ENCODE results near the gene LFNG. TPM values are rescaled to one million over a fixed set of nuclear protein-coding genes. Genes with fewer than 3 reads are reported as not detected.

The LFNG gene
- total and polyA plus RNA-seq, 9 of the 15 experiments (the other 6 are each of a cell fraction or from before 2014, with no cell fraction given) = 0.03 to 0.89 (median 0.25) TPM; not detected in 1

GRCh38 chr7:2558629-2559282, 39.2 kb downstream of the LFNG start, which contains the start of gene IQCE (continued):
- TF ChIP-seq, protein P1, sequence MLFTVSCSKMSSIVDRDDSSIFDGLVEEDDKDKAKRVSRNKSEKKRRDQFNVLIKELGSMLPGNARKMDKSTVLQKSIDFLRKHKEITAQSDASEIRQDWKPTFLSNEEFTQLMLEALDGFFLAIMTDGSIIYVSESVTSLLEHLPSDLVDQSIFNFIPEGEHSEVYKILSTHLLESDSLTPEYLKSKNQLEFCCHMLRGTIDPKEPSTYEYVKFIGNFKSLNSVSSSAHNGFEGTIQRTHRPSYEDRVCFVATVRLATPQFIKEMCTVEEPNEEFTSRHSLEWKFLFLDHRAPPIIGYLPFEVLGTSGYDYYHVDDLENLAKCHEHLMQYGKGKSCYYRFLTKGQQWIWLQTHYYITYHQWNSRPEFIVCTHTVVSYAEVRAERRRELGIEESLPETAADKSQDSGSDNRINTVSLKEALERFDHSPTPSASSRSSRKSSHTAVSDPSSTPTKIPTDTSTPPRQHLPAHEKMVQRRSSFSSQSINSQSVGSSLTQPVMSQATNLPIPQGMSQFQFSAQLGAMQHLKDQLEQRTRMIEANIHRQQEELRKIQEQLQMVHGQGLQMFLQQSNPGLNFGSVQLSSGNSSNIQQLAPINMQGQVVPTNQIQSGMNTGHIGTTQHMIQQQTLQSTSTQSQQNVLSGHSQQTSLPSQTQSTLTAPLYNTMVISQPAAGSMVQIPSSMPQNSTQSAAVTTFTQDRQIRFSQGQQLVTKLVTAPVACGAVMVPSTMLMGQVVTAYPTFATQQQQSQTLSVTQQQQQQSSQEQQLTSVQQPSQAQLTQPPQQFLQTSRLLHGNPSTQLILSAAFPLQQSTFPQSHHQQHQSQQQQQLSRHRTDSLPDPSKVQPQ (CRISPR knock-in tag; IDR thresholded peaks at IDR 0.05; ENCODE audit: borderline replicate concordance) = no peak
- TF ChIP-seq NFXL1 (CRISPR knock-in tag; IDR thresholded peaks at IDR 0.05) = no peak

DNA sequence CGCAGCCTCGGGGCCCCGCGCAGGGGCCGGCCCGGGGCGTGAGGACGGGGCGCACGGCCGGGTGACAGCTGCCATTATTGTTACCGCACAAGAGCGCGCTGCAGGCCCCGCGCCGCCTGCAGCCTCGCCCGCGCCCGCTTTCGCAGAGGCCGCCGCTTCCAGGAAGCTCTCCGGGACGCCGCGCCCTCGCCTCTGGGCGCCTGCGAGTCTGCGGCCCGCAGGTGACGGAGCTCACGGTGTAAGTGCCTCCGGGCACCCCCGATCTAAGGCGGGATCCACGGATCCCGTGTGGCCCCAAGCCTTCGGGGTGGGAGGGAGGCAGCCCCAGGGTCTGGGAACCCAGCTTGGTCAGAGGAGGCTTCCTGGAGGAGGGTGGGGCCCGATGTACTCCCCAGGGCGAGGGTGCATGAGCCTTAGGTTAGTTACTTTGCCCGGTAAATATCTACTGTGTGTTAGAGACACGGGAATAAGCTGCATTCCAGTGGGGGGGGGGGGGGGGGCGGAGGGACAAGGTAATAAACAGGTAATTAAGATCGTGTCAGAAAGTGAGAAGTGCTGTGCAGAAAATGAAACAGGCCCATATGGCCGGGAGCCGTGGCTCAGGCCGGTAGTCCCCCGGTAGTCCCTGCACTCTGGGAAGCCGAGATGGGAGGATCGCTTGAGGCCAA, 39.8 kb downstream of the LFNG start:
- Histone ChIP-seq H3K4me2 (ENCODE audit: insufficient read depth, low read length) (peak overlapping the region; percentile 86), H4K20me1 (replicated peaks; ENCODE audit: control insufficient read depth, insufficient read depth, low read length) (no peaks in the 10 kb centered on the region), H3K4me3 (peak overlapping the region; percentile 98), H2AFZ (ENCODE audit: low read depth, low read length) (peak overlapping the region; percentile 81), H3K9me1 (ENCODE audit: control insufficient read depth, insufficient read depth, low read length) (no peaks in the 10 kb centered on the region), H3K4me1 (replicated peaks in 1 of 2; ENCODE audit: control insufficient read depth in 2 of 2, insufficient read depth in 2 of 2, low read length in 2 of 2) (peaks cover 6 to 37% of the 10 kb centered on the region in 2 experiments; a peak in 4 of 5 replicates), H3K27me3 (ENCODE audit: control insufficient read depth in 2 of 2, insufficient read depth in 2 of 2, low read length in 2 of 2) (no peaks in the 10 kb centered on the region), H3K9me3 (replicated peaks; ENCODE audit: control insufficient read depth, insufficient read depth, low read depth, low read length) (no peaks in the 10 kb centered on the region), H3K27ac (ENCODE audit: extremely low read depth, low read depth, low read length) (peak overlapping the region; percentile 69; the same call in 2 of the 3 replicates), H3K9ac (ENCODE audit: insufficient read depth in 1 of 2, low read depth in 2 of 2, low read length in 2 of 2) (peak overlapping the region; percentile 69 to 91; a peak in 3 of 4 replicates), H3K79me2 (ENCODE audit: control insufficient read depth, insufficient read depth, low read length) (peaks cover 22% of the 10 kb centered on the region), H3K36me3 (ENCODE audit: control insufficient read depth, insufficient read depth, low read length) (no peaks in the 10 kb centered on the region)
- no peak; the same call in 2 of the 3 replicates for ATAC-seq
- peak in 3 of 4 experiments; percentile 39 to 44 (median 41) for DNase-seq (ENCODE audit: extremely low read depth in 1 of 4, low spot score in 3 of 4)
- intact Hi-C loops (cut with micrococcal nuclease) (no loop called here), in situ Hi-C loops (cut with MboI) (no loop called here)
- no TSS peak for BruUV-seq (replicated peaks)
- ChIA-PET POLR2A (interaction anchor here (0.5 kb wide), 1 partner anchor 143 kb away, joined by 3 read pairs; no protein-coding TSS in a partner anchor), CTCF (ENCODE audit: low intra/inter-chr PET ratio) (no interaction called here)
- FAIRE-seq = no peak
- WGBS (ENCODE audit: insufficient coverage, low coverage, missing lambda C conversion rate) = 3% methylated on average over 41 of the region's 53 CpGs
- TF ChIP-seq ZC3H4 (CRISPR knock-in tag; IDR thresholded peaks at IDR 0.05; ENCODE audit: borderline replicate concordance) (no peak), KLF10 (CRISPR knock-in tag; IDR thresholded peaks at IDR 0.05) (no peak), ELF4 (CRISPR knock-in tag; IDR thresholded peaks at IDR 0.05) (no peak), SMARCC2 (IDR thresholded peaks at IDR 0.05; ENCODE audit: low read depth) (no peak), SIN3A (IDR thresholded peaks at IDR 0.05; ENCODE audit: borderline replicate concordance in 2 of 2, control insufficient read depth in 1 of 2, low read depth in 2 of 2, low read length in 2 of 2) (no peak; a peak in 1 of 4 replicates), ZBTB7A (IDR thresholded peaks at IDR 0.05; ENCODE audit: borderline replicate concordance, control insufficient read depth, low read depth, low read length) (0 out of 2 replicates have a peak, but pooled peaks have one; percentile 4), ZNF511 (CRISPR knock-in tag; IDR thresholded peaks at IDR 0.05) (no peak), NFRKB (IDR thresholded peaks at IDR 0.05; ENCODE audit: low read depth) (no peak)
